ENCODE results near the gene PROX1.
"Not testable (repeated sequence)": the region's sequence is repeated elsewhere in the genome, so short reads cannot be mapped to it uniquely, and the experiment has no call there.

Gene PROX1

GRCh38 chr1:214074477-214074876, 86.7 kb downstream of the PROX1 start:
- H3K4me3 ChIP-seq (ENCODE audit: low read length): no peak overlapping the region
- TF ChIP-seq ZNF274 (IDR thresholded peaks at IDR 0.05; ENCODE audit: low read depth, low read length): no peak

- no peak overlapping the region for H3K4me3 ChIP-seq (ENCODE audit: low read length)
- TF ChIP-seq ZNF274 (IDR thresholded peaks at IDR 0.05; ENCODE audit: low read depth, low read length): no peak
Measured at GRCh38 chr1:214075305-214075998, 87.7 kb downstream of the PROX1 start.

- H3K4me3 ChIP-seq (ENCODE audit: low read length): no peak overlapping the region
- no peak for TF ChIP-seq ZNF274 (IDR thresholded peaks at IDR 0.05; ENCODE audit: low read depth, low read length)
Measured at GRCh38 chr1:214075999-214076707, 88.4 kb downstream of the PROX1 start.

- no peak for TF ChIP-seq ZNF274 (IDR thresholded peaks at IDR 0.05; ENCODE audit: low read depth, low read length)
- H3K4me3 ChIP-seq (ENCODE audit: low read length): no peak overlapping the region
Measured at GRCh38 chr1:214076708-214077065, 88.9 kb downstream of the PROX1 start.

- H3K4me3 ChIP-seq (ENCODE audit: low read length): no peak overlapping the region
- no peak for TF ChIP-seq ZNF274 (IDR thresholded peaks at IDR 0.05; ENCODE audit: low read depth, low read length)
Measured at GRCh38 chr1:214078950-214079349, 91.2 kb downstream of the PROX1 start.

GRCh38 chr1:214085325-214085724, 97.6 kb downstream of the PROX1 start:
- H3K4me3 ChIP-seq (ENCODE audit: low read length): no peak overlapping the region

GRCh38 chr1:214086945-214087344, 99.2 kb downstream of the PROX1 start:
- H3K4me3 ChIP-seq (ENCODE audit: low read length): no peak overlapping the region
- TF ChIP-seq ZNF274 (IDR thresholded peaks at IDR 0.05; ENCODE audit: low read depth, low read length): no peak

More at GRCh38 chr1:214085325-214085724, 97.6 kb downstream of the PROX1 start:
- no peak for TF ChIP-seq ZNF274 (IDR thresholded peaks at IDR 0.05; ENCODE audit: low read depth, low read length)

- H3K4me3 ChIP-seq (ENCODE audit: low read length): not testable (repeated sequence)
Measured at GRCh38 chr1:214089003-214089402, 101.2 kb downstream of the PROX1 start.
